NT2/D1 (cell line): ENCODE results near the gene CYP26B1.

ENCODE experiments used
- DNase-seq: peaks from one replicate; pipeline ENCODE4 v3.0.0-alpha.2; 2011; ENCODE audit warnings: low read depth, low spot score
- H3K27me3 ChIP-seq: 2 replicates; pipeline ENCODE4 v1.6.0; 2011; ENCODE audit warnings: mild to moderate bottlenecking; ENCODE audit not compliant: insufficient read length, insufficient read depth
- H3K36me3 ChIP-seq: 2 replicates; pipeline ENCODE4 v1.6.1; 2011; ENCODE audit warnings: mild to moderate bottlenecking, low read length, mixed read lengths; ENCODE audit not compliant: insufficient read depth, insufficient read length
- H3K4me1 ChIP-seq: 2 replicates; pipeline ENCODE4 v1.5.1; 2011; ENCODE audit not compliant: insufficient read depth, insufficient read length
- H3K4me3 ChIP-seq: 2 replicates; pipeline ENCODE4 v1.5.1; 2011; ENCODE audit warnings: low read depth; ENCODE audit not compliant: insufficient read length
- H3K9ac ChIP-seq: 2 replicates; pipeline ENCODE4 v1.6.0; 2011; ENCODE audit warnings: low read depth; ENCODE audit not compliant: insufficient read length
- H3K9me3 ChIP-seq: 2 replicates; pipeline ENCODE4 v1.5.1; 2011; ENCODE audit warnings: mild to moderate bottlenecking, low read length; ENCODE audit not compliant: insufficient read depth
- SUZ12 ChIP-seq: IDR thresholded peaks from 2 replicates; pipeline ENCODE4 v1.6.1; 2011; ENCODE audit not compliant: insufficient read length, insufficient read depth; ENCODE audit errors: extremely low read depth
- YY1 ChIP-seq: IDR thresholded peaks from 2 replicates; pipeline ENCODE4 v1.6.1; 2011; ENCODE audit not compliant: insufficient read length, insufficient read depth
- ZNF274 ChIP-seq: IDR thresholded peaks from 2 replicates; pipeline ENCODE4 v1.6.1; 2011; ENCODE audit warnings: mild to moderate bottlenecking, low read depth, low read length

The CYP26B1 gene

DNA sequence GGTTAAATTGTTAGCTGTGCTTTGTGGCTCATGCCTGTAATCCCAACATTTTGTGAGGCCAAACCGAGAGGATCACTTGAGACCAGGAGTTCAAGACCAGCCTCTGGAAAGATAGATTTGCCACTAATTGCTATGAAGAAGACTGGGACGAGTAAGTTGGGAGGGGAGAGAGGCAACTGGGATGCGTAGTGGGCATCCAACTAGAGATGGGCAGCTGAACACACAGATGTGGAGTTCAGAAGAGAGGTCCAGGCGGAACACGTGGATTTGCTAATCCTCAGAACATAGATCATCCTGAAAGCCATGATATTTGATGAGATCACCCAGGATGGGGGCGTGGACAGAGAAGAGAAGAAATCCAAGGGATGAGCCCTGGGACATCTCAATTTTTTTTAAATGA, 48.7 kb downstream of the CYP26B1 start:
- H3K4me3 ChIP-seq, result no peak overlapping the region
- TF ChIP-seq ZNF274, result no peak
- TF ChIP-seq YY1, result no peak
- TF ChIP-seq SUZ12, result no peak
- no peak for DNase-seq
- H3K36me3 ChIP-seq, result no peaks in the 10 kb centered on the region
- no peaks in the 10 kb centered on the region for H3K27me3 ChIP-seq
- H3K4me1 ChIP-seq, result no peaks in the 10 kb centered on the region
- no peak overlapping the region for H3K9ac ChIP-seq
- no peaks in the 10 kb centered on the region for H3K9me3 ChIP-seq

DNA sequence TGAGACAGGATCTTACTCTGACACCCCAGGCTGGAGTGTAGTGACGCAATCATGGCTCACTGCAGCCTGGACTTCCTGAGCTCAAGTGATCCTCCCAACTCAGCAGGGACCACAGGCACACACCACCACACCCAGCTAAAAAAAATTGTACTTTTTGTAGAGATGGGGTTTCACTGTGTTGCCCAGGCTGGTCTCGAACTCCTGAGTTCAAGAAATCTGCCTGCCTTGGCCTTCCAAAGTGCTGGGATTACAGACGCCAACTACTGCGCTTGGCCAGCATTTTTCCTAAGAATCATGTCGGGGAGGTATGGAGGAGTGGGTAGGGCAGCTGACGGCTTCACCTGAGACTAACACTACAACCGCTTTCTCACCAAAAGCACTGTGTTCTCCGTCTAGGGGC, 50.4 kb downstream of the CYP26B1 start:
- no peak overlapping the region for H3K4me3 ChIP-seq
- H3K4me1 ChIP-seq, result no peaks in the 10 kb centered on the region
- no peak for TF ChIP-seq YY1
- TF ChIP-seq ZNF274, result no peak
- no peak for TF ChIP-seq SUZ12
- no peak for DNase-seq
- no peaks in the 10 kb centered on the region for H3K27me3 ChIP-seq
- H3K9me3 ChIP-seq, result no peaks in the 10 kb centered on the region
- H3K36me3 ChIP-seq, result no peaks in the 10 kb centered on the region
- no peak overlapping the region for H3K9ac ChIP-seq

DNA sequence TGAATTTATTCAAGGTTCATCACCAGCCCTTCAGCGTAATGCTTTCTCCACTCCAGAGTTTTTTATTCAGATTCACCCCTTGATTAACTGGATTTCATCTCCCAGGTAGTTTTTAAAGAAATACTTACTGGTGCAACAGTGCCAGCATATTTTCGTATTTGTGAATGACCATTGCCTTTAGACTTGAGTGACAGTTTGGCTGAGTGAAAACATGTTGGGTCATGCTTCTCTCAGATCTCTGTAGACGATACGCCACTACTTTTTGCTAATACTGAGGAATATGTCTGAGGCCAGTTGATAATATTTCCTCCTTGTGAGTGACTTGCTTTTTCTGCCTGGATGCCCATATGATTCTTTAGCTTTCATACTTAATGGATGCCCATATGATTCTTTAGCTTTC, 51.5 kb downstream of the CYP26B1 start:
- DNase-seq, result no peak
- Histone ChIP-seq H3K4me3 (no peak overlapping the region), H3K9me3 (no peaks in the 10 kb centered on the region), H3K36me3 (no peaks in the 10 kb centered on the region), H3K27me3 (no peaks in the 10 kb centered on the region), H3K4me1 (no peaks in the 10 kb centered on the region), H3K9ac (no peak overlapping the region)
- TF ChIP-seq SUZ12 (no peak), ZNF274 (no peak), YY1 (no peak)

DNA sequence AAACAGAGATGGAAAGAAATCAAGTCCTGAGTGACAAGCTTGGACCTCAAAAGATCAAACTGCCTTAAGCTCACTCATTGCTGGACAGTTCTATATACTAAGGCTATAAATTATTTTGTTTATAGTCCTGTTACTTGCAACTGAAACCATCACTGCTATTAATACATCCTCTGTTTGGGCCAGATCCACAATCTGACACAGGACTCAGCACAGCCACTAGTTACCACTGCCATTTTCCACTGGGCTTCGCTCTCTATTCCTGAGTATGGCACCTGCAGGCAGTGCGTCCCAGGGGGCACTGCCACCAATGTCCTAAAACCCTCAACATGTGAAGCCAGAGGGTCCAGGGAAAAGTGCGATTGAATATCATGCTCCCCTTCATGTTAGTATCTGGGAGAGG, 52.3 kb downstream of the CYP26B1 start:
- no peaks in the 10 kb centered on the region for H3K4me1 ChIP-seq
- no peaks in the 10 kb centered on the region for H3K9me3 ChIP-seq
- H3K36me3 ChIP-seq, result no peaks in the 10 kb centered on the region
- DNase-seq, result no peak
- no peak for TF ChIP-seq YY1
- no peak for TF ChIP-seq SUZ12
- TF ChIP-seq ZNF274, result no peak
- H3K4me3 ChIP-seq, result no peak overlapping the region
- H3K9ac ChIP-seq, result no peak overlapping the region
- no peaks in the 10 kb centered on the region for H3K27me3 ChIP-seq

DNA sequence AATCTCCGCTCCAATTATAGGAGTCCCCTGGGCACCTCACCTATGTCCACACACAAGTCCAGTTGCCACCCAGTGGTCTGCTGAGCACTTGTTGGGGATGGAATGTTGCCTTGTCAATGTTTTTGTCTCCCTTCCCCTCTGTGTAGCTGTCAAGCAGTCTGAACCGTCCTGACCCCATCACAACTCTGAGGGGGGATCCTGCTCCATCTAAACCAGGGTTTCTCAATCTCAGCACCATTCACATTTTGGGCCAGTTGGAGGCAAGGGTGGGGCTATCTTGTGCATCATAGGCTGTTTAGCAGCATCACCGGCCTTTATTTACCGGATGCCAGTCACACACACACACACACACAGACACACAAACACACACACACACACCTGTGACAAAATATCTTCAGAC, 53.0 kb downstream of the CYP26B1 start:
- H3K9me3 ChIP-seq, result no peaks in the 10 kb centered on the region
- H3K36me3 ChIP-seq, result no peaks in the 10 kb centered on the region
- no peak for DNase-seq
- H3K9ac ChIP-seq, result no peak overlapping the region
- H3K27me3 ChIP-seq, result no peaks in the 10 kb centered on the region
- TF ChIP-seq YY1 (no peak), SUZ12 (no peak), ZNF274 (no peak)
- no peaks in the 10 kb centered on the region for H3K4me1 ChIP-seq
- no peak overlapping the region for H3K4me3 ChIP-seq

DNA sequence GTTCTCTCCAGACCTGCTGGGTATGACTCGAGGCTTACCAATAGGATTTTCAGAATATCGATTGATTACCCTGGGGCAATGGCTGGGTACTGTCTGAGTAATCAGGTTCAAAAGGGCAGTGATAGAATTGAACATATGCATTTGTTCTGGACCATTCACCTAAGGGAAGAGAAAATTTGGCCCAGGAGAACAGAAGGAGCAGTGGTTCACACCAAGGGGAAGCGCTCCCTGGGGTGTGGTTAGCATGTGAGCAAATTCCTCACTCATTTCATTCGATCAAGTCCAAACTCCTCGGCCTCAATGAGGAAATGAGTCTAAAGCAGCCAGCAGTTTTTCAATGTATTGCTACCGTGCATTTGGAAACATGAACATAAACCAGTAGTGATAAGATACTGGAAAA, 55.6 kb downstream of the CYP26B1 start:
- TF ChIP-seq YY1 (no peak), ZNF274 (no peak), SUZ12 (no peak)
- H3K27me3 ChIP-seq, result no peaks in the 10 kb centered on the region
- no peak for DNase-seq
- H3K4me1 ChIP-seq, result no peaks in the 10 kb centered on the region
- no peaks in the 10 kb centered on the region for H3K36me3 ChIP-seq
- H3K4me3 ChIP-seq, result no peak overlapping the region
- no peak overlapping the region for H3K9ac ChIP-seq
- no peaks in the 10 kb centered on the region for H3K9me3 ChIP-seq

DNA sequence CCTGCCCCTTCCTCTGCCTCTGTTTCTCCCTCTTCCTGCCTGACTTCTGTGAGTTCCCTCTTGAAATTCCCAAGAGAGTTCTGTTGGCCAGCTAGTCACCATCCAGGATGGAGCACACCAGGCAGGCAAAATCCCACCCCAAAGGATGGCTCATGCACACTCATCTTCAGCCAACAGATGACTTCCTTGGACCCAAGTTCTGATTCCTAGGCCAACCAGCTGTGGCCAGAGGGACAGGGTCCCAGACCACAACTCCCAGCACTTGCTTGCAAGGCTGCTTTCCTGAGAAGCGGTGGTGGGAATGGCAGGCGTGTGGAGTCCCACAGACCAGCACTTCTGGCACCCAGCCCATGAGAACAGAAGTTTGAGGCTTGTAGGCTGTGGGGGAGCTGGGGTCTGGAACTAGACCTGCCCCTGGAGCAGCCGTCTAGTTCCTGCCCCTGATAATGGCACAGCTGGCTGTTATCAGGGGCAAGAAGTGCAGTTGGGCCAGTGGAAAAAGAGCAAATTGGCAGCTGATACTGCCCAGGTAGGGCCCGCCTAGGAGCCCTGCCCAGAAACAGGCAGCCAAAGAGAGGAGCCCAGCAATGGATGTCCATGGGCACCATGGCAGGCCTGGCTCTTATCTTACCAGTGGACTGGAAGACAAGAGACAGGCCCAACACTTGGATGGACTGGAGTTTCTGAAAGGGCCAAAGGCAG, 56.7 kb downstream of the CYP26B1 start:
- Histone ChIP-seq H3K9ac (no peak overlapping the region), H3K9me3 (peaks cover 6% of the 10 kb centered on the region; the same call in 1 of the 2 replicates), H3K36me3 (no peaks in the 10 kb centered on the region), H3K4me1 (no peaks in the 10 kb centered on the region), H3K27me3 (no peaks in the 10 kb centered on the region), H3K4me3 (no peak overlapping the region)
- no peak for TF ChIP-seq SUZ12
- TF ChIP-seq YY1, result no peak
- no peak for TF ChIP-seq ZNF274
- no peak for DNase-seq

DNA sequence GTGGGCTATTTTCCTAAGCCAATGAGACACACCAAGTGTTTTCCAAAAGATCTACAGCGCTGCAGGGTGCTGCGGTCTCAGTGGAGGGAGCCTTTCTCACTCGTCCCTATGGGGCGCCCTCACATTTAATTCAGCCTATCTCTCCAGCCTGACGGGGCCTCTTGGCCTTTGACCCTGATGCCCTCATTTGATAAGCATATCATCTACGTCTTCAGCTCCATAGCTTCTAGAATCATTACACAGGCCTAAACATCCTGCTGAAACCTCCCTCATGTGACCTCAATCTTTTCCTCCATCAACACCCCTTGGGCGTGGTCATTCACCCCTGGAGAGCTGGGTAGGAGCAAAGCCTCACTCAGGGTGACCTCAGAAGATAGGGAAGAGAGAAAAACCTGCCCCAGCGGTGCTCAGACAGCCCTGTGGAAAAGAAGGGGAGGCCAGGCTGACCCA, 57.4 kb downstream of the CYP26B1 start:
- Histone ChIP-seq H3K9me3 (peaks cover 6% of the 10 kb centered on the region; the same call in 1 of the 2 replicates), H3K4me1 (no peaks in the 10 kb centered on the region), H3K9ac (no peak overlapping the region), H3K36me3 (no peaks in the 10 kb centered on the region), H3K4me3 (no peak overlapping the region), H3K27me3 (no peaks in the 10 kb centered on the region)
- DNase-seq, result no peak
- no peak for TF ChIP-seq ZNF274
- no peak for TF ChIP-seq YY1
